Naive thymus-derived CD8-positive, alpha-beta T cell (primary cell): ENCODE measurements around the gene SCLT1. TPM values are rescaled to one million over a fixed set of nuclear protein-coding genes. Genes with fewer than 3 reads are reported as not detected.
A peak's percentile ranks its signal among the peaks of the same experiment; 100 is the strongest.
"Not testable (repeated sequence)": the region's sequence is repeated elsewhere in the genome, so short reads cannot be mapped to it uniquely, and the experiment has no call there.

Experiments
- ATAC-seq, 2 donors: fragments of 150-1000 bp; cut with Tn5 transposase in 1 of 2; sonication (Bioruptor Pico), chemical (Tn5 transposase) in 1 of 2; 1 replicate in 1 of 2; 2 replicates in 1 of 2; pipeline ENCODE4 v1.10.0; 2021; ENCODE audit warnings: mild to moderate bottlenecking in 2 of 2, moderate library complexity in 2 of 2
- POLR2A ChIA-PET: fragments of 350-600 bp; sonication (Branson Sonifier 250); formaldehyde crosslinking; loops from one replicate; lab custom pipeline; 2021; ENCODE audit warnings: antibody characterized with exemption; lab: Charles Lee
- DNase-seq, 10 donors: peaks; one replicate each; pipeline versions ENCODE4 v3.0.0 to v3.0.0-alpha.2; 2020 to 2022
- H3K27ac Mint-ChIP-seq, 10 donors: one replicate each; pipeline ENCODE4 v1.8.0; 2020 to 2022; ENCODE audit warnings: mild to moderate bottlenecking in 10 of 10, mixed read lengths in 10 of 10, moderate library complexity in 4 of 10, inconsistent platforms in 1 of 10
- H3K27me3 Mint-ChIP-seq, 5 donors: one replicate each; pipeline ENCODE4 v1.8.0; 2021 to 2022; ENCODE audit warnings: mixed read lengths in 5 of 5
- H3K36me3 Mint-ChIP-seq, 3 donors: one replicate each; pipeline ENCODE4 v1.8.0; 2020 to 2022; ENCODE audit warnings: mixed read lengths in 3 of 3, mild to moderate bottlenecking in 2 of 3, inconsistent platforms in 1 of 3
- H3K4me1 Mint-ChIP-seq, 4 donors: one replicate each; pipeline ENCODE4 v1.8.0; 2021 to 2022; ENCODE audit warnings: mixed read lengths in 4 of 4
- H3K4me3 Mint-ChIP-seq, 10 donors: one replicate each; pipeline ENCODE4 v1.8.0; 2020 to 2022; ENCODE audit warnings: mild to moderate bottlenecking in 10 of 10, mixed read lengths in 10 of 10, moderate library complexity in 6 of 10, inconsistent platforms in 1 of 10
- H3K9me3 Mint-ChIP-seq, 9 donors: one replicate each; pipeline ENCODE4 v1.8.0; 2020 to 2022; ENCODE audit warnings: mixed read lengths in 9 of 9, mild to moderate bottlenecking in 3 of 9, inconsistent platforms in 1 of 9, moderate library complexity in 1 of 9
- polyA plus RNA-seq, 3 donors: library from polyadenylated mRNA; unstranded; fragments of 300-500 nt; fragmentation: Illumina TruSeq; gene quantifications; one replicate each; pipeline ENCODE4 v1.2.3, GENCODE V29; 2021
- total RNA-seq, 8 experiments: library from RNA in 2 of 8; stranded (reverse) in 2 of 8; gene quantifications; one replicate each; pipeline ENCODE4 v1.2.3 and lab custom pipeline; 2021 to 2026

SCLT1 gene
- total and polyA plus RNA-seq, 5 experiments from 2014 or later = 5.3 to 22.1 (median 7.2) TPM

DNA sequence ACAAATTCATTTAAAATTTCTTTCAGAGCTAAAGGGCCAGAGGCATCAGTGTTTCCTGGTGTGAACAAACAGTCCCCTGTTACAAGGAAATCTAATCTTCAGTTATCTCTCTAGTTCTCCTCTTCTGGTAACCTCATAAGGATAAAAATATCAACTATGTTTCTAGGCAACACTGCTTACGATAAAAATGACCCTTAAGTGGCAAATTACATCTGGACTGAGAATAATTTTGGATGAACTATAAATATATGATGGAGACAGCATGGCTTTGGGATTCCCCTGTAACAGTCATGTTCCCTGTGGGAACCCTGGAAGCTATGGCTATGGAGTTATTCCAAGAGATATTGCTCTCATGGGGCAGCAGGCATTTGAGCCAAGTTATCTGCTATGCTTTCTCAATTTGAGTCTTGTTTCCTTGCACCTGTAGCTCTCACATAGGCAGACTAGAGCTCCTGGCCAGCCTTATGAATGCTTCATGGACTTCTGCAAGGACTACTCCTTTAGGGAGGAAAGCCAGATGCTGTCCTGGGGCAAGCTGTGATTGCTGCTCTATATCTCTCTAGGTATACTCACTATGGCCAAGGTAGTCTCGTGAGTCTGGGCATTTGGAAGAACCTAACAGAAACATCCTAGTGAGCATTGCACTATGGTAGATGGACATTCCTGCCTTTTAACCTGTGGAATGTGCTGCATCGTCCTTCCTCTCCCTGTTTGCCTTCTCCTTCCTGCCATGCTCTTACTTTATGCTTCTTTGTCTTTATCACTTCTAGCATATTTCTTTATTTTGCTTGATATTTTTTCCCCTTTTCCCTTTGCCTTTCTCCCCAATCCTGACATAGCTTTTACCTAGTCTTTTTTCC is 16.9 kb upstream of the SCLT1 start:
- Mint-ChIP-seq H3K9me3 (no peaks in the 10 kb centered on the region), H3K27me3 (no peaks in the 10 kb centered on the region), H3K27ac (no peak overlapping the region), H3K4me3 (no peak overlapping the region), H3K36me3 (peaks cover 0 to 26% (median 11%) of the 10 kb centered on the region in 3 donors), H3K4me1 (no peaks in the 10 kb centered on the region)
- no peak for ATAC-seq
- no peak for DNase-seq
- POLR2A ChIA-PET = no interaction called here

GRCh38 chr4:129098531-129099001 is 5.2 kb upstream of the SCLT1 start:
- Mint-ChIP-seq H3K27me3 (no peaks in the 10 kb centered on the region), H3K9me3 (no peaks in the 10 kb centered on the region), H3K4me1 (peaks cover 7 to 44% (median 24%) of the 10 kb centered on the region in 4 donors), H3K27ac (no peak overlapping the region), H3K4me3 (peak overlapping the region in 2 of 10 donors; percentile 4 to 19), H3K36me3 (peaks cover 3 to 6% (median 5%) of the 10 kb centered on the region in 3 donors)
- POLR2A ChIA-PET = no interaction called here
- ATAC-seq = no peak
- no peak for DNase-seq

- Mint-ChIP-seq H3K4me1 (peaks cover 8 to 46% (median 26%) of the 10 kb centered on the region in 4 donors), H3K9me3 (no peaks in the 10 kb centered on the region), H3K27ac (peak within 1 kb of the TSS; percentile 56 to 99 (median 95)), H3K36me3 (no peaks in the 10 kb centered on the region), H3K4me3 (peak within 1 kb of the TSS in 9 of 10 donors; percentile 66 to 96 (median 92)), H3K27me3 (no peaks in the 10 kb centered on the region)
- ATAC-seq (peak; percentile 35 to 45), DNase-seq (peak; percentile 49 to 86 (median 70))
- POLR2A ChIA-PET = interaction anchor here (0.7 to 1.3 kb wide), 2 partner anchors 8 to 284 kb away, joined by 3 to 5 read pairs; no protein-coding TSS in a partner anchor
Observed at GRCh38 chr4:129095811-129096454, 2.6 kb upstream of the SCLT1 start, which contains the start of gene C4orf33. Gene C4orf33 (plus strand): TSS chr4:129096152. CDS start chr4:129102611, 6,459 bp downstream.

DNA sequence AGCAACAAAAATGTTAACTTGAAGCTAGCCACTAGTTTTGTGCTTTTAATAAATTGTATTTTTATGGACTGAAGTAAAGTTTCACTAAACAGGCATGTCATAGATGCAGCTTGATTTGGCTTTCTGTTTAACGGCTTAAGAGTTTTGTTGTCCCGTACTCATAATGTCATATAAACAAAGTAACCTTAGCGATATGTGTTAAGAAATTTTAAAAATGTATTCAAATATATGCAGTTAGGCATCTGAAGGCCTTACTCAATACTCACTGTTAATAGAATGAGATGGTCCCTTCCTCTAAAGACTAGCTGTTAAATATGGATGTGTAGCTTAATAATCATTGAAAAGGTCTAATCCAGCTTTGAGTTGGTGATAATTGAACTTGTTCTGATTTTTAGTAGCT is 1.0 kb upstream of the SCLT1 start:
- ATAC-seq = no peak
- peak overlapping the region in 4 of 10 donors; percentile 7 to 75 (median 42) for H3K27ac Mint-ChIP-seq

GRCh38 chr4:129092631-129093190 is 628 bp downstream of the SCLT1 start:
- Mint-ChIP-seq H3K27me3 (no peaks in the 10 kb centered on the region), H3K4me1 (peaks cover 19 to 54% (median 32%) of the 10 kb centered on the region in 4 donors), H3K36me3 (no peaks in the 10 kb centered on the region), H3K9me3 (no peaks in the 10 kb centered on the region), H3K4me3 (no peak overlapping the region), H3K27ac (no peak overlapping the region)
- no peak for ATAC-seq
- POLR2A ChIA-PET = interaction anchor here (0.8 kb wide), 1 partner anchor 1032 kb away, joined by 3 read pairs; the partner anchor contains the start of gene LARP1B
- DNase-seq = no peak

More for the DNA sequence above, 1.0 kb upstream of the SCLT1 start:
- DNase-seq = no peak
- Mint-ChIP-seq H3K36me3 (no peaks in the 10 kb centered on the region), H3K4me1 (peaks cover 11 to 49% (median 28%) of the 10 kb centered on the region in 4 donors), H3K9me3 (no peaks in the 10 kb centered on the region), H3K4me3 (peak overlapping the region in 5 of 10 donors; percentile 25 to 64 (median 38)), H3K27me3 (no peaks in the 10 kb centered on the region)
- POLR2A ChIA-PET = interaction anchor here (1.1 kb wide), 1 partner anchor 1033 kb away, joined by 3 read pairs; the partner anchor contains the start of gene LARP1B

DNA sequence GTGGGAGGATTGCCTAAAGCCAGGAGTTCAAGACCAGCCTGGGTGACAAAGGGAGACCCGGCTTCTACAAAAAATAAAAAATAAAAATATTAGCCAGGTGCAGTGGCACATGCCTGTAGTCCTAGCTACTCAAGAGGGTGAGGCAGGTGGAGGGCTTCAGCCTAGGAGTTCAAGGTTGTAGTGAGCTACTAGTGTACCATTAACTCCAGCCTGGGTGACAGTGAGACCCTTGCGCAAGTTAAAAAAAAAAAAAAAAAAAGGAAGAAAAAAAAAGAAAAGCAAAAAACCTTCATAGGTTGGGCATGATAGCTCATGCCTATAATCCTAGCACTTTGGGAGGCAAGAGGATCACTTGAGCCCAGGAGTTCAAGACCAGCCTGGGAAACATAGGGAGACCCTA is 5.8 kb downstream of the SCLT1 start:
- Mint-ChIP-seq H3K4me3 (no peak overlapping the region), H3K27ac (no peak overlapping the region), H3K36me3 (peaks cover 0 to 19% (median 3%) of the 10 kb centered on the region in 3 donors), H3K9me3 (peaks cover 0 to 4% (median 0%) of the 10 kb centered on the region in 9 donors), H3K27me3 (no peaks in the 10 kb centered on the region), H3K4me1 (peaks cover 16 to 38% (median 24%) of the 10 kb centered on the region in 4 donors)
- ATAC-seq (no peak), DNase-seq (no peak)
- POLR2A ChIA-PET = interaction anchor here (0.6 kb wide), 1 partner anchor 1120 kb away, joined by 4 read pairs; no protein-coding TSS in a partner anchor

DNA sequence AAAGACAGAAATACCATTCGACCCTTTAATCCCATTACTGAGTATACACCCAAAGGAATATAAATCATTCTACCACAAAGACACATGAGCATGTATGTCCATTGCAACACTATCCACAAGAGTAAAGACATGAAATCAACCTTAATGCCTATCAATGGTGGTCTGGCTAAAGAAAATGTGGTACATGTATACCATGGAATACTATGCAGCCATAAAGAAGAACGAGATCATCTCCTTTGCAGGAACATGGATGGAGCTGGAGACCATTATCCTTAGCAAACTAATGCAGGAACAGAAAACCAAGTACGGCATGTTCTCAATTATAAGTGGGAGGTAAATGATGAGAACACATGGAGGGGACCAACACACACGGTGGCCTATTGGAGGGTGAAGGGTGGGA is 7.9 kb downstream of the SCLT1 start:
- H3K4me3 Mint-ChIP-seq = peak overlapping the region in 1 of 10 donors; percentile 12
- POLR2A ChIA-PET = no interaction called here
- peaks cover 16 to 40% (median 24%) of the 10 kb centered on the region in 4 donors for H3K4me1 Mint-ChIP-seq
- ATAC-seq (no peak), DNase-seq (no peak)
- H3K9me3 Mint-ChIP-seq = peaks cover 0 to 12% (median 6%) of the 10 kb centered on the region in 9 donors
- no peak overlapping the region for H3K27ac Mint-ChIP-seq
- no peaks in the 10 kb centered on the region for H3K27me3 Mint-ChIP-seq
- H3K36me3 Mint-ChIP-seq = peaks cover 11 to 37% (median 22%) of the 10 kb centered on the region in 3 donors

GRCh38 chr4:129082302-129082701 is 11.0 kb downstream of the SCLT1 start:
- DNase-seq (no peak), ATAC-seq (no peak)
- Mint-ChIP-seq H3K4me1 (peaks cover 7 to 24% (median 21%) of the 10 kb centered on the region in 4 donors), H3K4me3 (no peak overlapping the region), H3K27me3 (no peaks in the 10 kb centered on the region), H3K9me3 (peaks cover 0 to 21% (median 10%) of the 10 kb centered on the region in 9 donors), H3K27ac (no peak overlapping the region), H3K36me3 (peaks cover 24 to 65% (median 49%) of the 10 kb centered on the region in 3 donors)
- POLR2A ChIA-PET = interaction anchor here (0.7 kb wide), 1 partner anchor 9 kb away, joined by 3 read pairs; no protein-coding TSS in a partner anchor

- Mint-ChIP-seq H3K4me3 (no peak overlapping the region), H3K4me1 (peaks cover 2 to 14% (median 11%) of the 10 kb centered on the region in 4 donors), H3K27me3 (no peaks in the 10 kb centered on the region), H3K9me3 (peaks cover 0 to 18% (median 8%) of the 10 kb centered on the region in 9 donors), H3K27ac (no peak overlapping the region), H3K36me3 (peaks cover 36 to 73% (median 62%) of the 10 kb centered on the region in 3 donors)
- POLR2A ChIA-PET = no interaction called here
- ATAC-seq = no peak
- no peak for DNase-seq
Observed at GRCh38 chr4:129080129-129080528, 13.2 kb downstream of the SCLT1 start.

- H3K9me3 Mint-ChIP-seq = peaks cover 8 to 32% (median 14%) of the 10 kb centered on the region in 9 donors
- ATAC-seq = no peak
Observed at GRCh38 chr4:129077326-129077725, 16.0 kb downstream of the SCLT1 start.

DNA sequence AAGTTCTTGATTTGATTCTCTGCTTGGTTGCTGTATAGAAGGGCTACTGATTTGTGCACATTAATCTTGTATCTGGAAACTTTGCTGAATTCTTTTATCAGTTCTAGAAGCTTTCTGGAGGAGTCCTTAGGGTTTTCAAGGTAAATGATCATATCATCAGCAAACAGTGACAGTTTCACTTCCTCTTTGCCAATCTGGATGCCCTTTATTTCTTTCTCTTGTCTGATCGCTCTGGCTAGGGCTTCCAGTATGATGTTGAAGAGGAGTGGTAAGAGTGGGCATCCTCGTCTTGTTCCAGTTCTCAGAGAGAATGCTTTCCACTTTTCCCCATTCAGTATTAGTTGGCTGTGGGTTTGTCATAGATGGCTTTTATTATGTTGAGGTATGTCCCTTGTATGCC is 23.8 kb downstream of the SCLT1 start:
- H3K27ac Mint-ChIP-seq, DNase-seq, POLR2A ChIA-PET, H3K4me1 Mint-ChIP-seq, ATAC-seq, H3K27me3 Mint-ChIP-seq, H3K4me3 Mint-ChIP-seq: not testable (repeated sequence)
- Mint-ChIP-seq H3K9me3 (peaks cover 24 to 70% (median 50%) of the 10 kb centered on the region in 9 donors), H3K36me3 (peaks cover 29 to 66% (median 58%) of the 10 kb centered on the region in 3 donors)

More at GRCh38 chr4:129077326-129077725, 16.0 kb downstream of the SCLT1 start:
- Mint-ChIP-seq H3K27me3 (no peaks in the 10 kb centered on the region), H3K4me3 (no peak overlapping the region), H3K4me1 (peaks cover under 1 to 7% (median 4%) of the 10 kb centered on the region in 4 donors), H3K36me3 (peaks cover 53 to 83% (median 80%) of the 10 kb centered on the region in 3 donors), H3K27ac (no peak overlapping the region)
- POLR2A ChIA-PET = no interaction called here
- no peak for DNase-seq

DNA sequence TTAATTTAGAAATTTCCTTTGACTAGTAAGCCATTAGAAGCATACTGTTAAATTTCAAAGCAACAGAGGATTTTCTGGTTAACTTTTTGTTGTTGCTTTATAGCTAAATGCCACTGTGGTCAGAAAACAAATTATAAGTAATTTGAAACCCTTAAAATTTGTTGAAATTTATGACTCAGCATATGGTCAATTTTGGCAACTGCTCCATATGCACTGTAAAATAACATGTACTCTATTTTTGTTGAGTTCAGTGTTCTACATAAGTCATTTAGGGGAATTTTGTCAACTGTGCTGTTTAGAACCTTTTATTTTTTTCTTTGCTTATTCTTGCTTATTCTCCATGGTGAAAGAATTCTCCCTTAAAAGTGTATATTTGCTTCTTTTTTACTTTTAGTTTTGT is 28.6 kb downstream of the SCLT1 start:
- no peak overlapping the region for H3K27ac Mint-ChIP-seq
- H3K4me3 Mint-ChIP-seq = no peak overlapping the region
- H3K27me3 Mint-ChIP-seq = no peaks in the 10 kb centered on the region
- POLR2A ChIA-PET = no interaction called here
- H3K9me3 Mint-ChIP-seq = peaks cover 11 to 87% (median 60%) of the 10 kb centered on the region in 9 donors
- ATAC-seq (no peak), DNase-seq (no peak)
- peaks cover 0 to 2% (median 0%) of the 10 kb centered on the region in 4 donors for H3K4me1 Mint-ChIP-seq
- peaks cover 33 to 78% (median 56%) of the 10 kb centered on the region in 3 donors for H3K36me3 Mint-ChIP-seq
